Astrocyte (in vitro differentiated cells and primary cell): ENCODE results near the gene PDE1C.
"Not testable (repeated sequence)": the region's sequence is repeated elsewhere in the genome, so short reads cannot be mapped to it uniquely, and the experiment has no call there.

Experiments
- EZH2 ChIP-seq: IDR thresholded peaks from 2 replicates; pipeline ENCODE4 v1.6.1; 2012; ENCODE audit warnings: mild to moderate bottlenecking, low read length, inconsistent platforms; ENCODE audit not compliant: insufficient read depth
- TF ChIP-seq, protein P1 (sequence below): IDR thresholded peaks from 2 replicates; pipeline ENCODE4 v1.5.1; 2011; ENCODE audit warnings: low read depth, mild to moderate bottlenecking, inconsistent platforms, low read length, moderate library complexity; ENCODE audit not compliant: insufficient read depth

DNA sequence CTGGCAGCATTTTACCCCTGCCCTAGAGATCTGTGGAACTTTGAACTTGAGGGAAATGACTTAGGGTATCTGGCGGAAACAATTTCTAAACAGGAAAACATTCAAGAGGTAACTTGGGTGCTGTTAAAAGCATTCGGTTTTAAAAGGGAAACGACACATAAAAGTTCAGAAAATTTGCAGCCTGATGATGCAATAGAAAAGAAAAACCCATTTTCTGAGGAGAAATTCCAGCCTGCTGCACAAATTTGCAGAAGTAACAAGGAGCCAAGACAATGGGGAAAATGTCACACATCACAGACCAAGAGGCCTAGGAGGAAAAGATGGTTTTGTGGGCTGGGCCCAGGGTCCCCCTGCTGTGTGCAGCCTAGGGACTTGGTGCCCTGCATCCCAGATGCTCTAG is 236.6 kb downstream of the PDE1C start:
- TF ChIP-seq, protein P1, sequence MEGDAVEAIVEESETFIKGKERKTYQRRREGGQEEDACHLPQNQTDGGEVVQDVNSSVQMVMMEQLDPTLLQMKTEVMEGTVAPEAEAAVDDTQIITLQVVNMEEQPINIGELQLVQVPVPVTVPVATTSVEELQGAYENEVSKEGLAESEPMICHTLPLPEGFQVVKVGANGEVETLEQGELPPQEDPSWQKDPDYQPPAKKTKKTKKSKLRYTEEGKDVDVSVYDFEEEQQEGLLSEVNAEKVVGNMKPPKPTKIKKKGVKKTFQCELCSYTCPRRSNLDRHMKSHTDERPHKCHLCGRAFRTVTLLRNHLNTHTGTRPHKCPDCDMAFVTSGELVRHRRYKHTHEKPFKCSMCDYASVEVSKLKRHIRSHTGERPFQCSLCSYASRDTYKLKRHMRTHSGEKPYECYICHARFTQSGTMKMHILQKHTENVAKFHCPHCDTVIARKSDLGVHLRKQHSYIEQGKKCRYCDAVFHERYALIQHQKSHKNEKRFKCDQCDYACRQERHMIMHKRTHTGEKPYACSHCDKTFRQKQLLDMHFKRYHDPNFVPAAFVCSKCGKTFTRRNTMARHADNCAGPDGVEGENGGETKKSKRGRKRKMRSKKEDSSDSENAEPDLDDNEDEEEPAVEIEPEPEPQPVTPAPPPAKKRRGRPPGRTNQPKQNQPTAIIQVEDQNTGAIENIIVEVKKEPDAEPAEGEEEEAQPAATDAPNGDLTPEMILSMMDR = not testable (repeated sequence)
- not testable (repeated sequence) for TF ChIP-seq EZH2
